GM23338 (cell line): ENCODE results near the gene ASIC5. TPM values are rescaled to one million over a fixed set of nuclear protein-coding genes. Genes with fewer than 3 reads are reported as not detected.

ENCODE experiments used
- ATAC-seq: fragments of 200-7000 bp; cut with Tn5 transposase; 3 replicates; pipeline ENCODE4 v1.9.1; 2020
- DNase-seq: peaks from one replicate; pipeline ENCODE4 v3.0.0-alpha.2; 2015; ENCODE audit warnings: low spot score
- H2AFZ ChIP-seq: fragments of 200-600 bp; sonication (generic); 2 replicates; pipeline ENCODE4 v1.8.0; 2016; ENCODE audit warnings: antibody characterized with exemption, mild to moderate bottlenecking, moderate library complexity
- H3F3A ChIP-seq: fragments of 200-600 bp; sonication (generic); replicated peaks from 2 replicates; pipeline ENCODE4 v1.8.0; 2017; ENCODE audit warnings: antibody characterized with exemption, mixed run types, low read depth
- H3K27ac ChIP-seq: fragments of 200-600 bp; sonication (generic); 2 replicates; pipeline ENCODE4 v1.6.1; 2016; ENCODE audit warnings: low read depth
- H3K27me3 ChIP-seq: fragments of 200-600 bp; sonication (generic); 2 replicates; pipeline ENCODE4 v1.8.0; 2016; ENCODE audit warnings: mild to moderate bottlenecking, mixed run types, moderate library complexity; ENCODE audit not compliant: insufficient read depth
- H3K36me3 ChIP-seq: fragments of 200-600 bp; sonication (generic); 2 replicates; pipeline ENCODE4 v1.8.0; 2016; ENCODE audit warnings: mild to moderate bottlenecking; ENCODE audit not compliant: insufficient read depth
- H3K4me1 ChIP-seq: fragments of 200-600 bp; sonication (generic); 2 replicates; pipeline ENCODE4 v1.8.0; 2016; ENCODE audit warnings: mild to moderate bottlenecking, moderate library complexity; ENCODE audit not compliant: insufficient read depth
- H3K4me2 ChIP-seq: fragments of 200-600 bp; sonication (generic); 2 replicates; pipeline ENCODE4 v1.7.1; 2017; ENCODE audit warnings: mixed run types
- H3K4me3 ChIP-seq: fragments of 200-600 bp; sonication (generic); 2 replicates; pipeline ENCODE4 v1.6.1; 2016; ENCODE audit warnings: mixed run types
- H3K79me2 ChIP-seq: fragments of 200-600 bp; sonication (generic); replicated peaks from 2 replicates; pipeline ENCODE4 v1.8.0; 2017; ENCODE audit warnings: mild to moderate bottlenecking; ENCODE audit not compliant: insufficient read depth
- H3K9me2 ChIP-seq: fragments of 200-600 bp; sonication (generic); 2 replicates; pipeline ENCODE4 v1.8.0; 2017; ENCODE audit not compliant: insufficient read depth
- H4K20me1 ChIP-seq: fragments of 200-600 bp; sonication (generic); replicated peaks from 2 replicates; pipeline ENCODE4 v1.8.0; 2017; ENCODE audit warnings: mild to moderate bottlenecking; ENCODE audit not compliant: insufficient read depth
- H3K27ac Mint-ChIP-seq: 2 replicates; pipeline ENCODE4 v1.8.0; 2020; ENCODE audit warnings: inconsistent platforms, mild to moderate bottlenecking, moderate library complexity, mixed read lengths
- H3K27me3 Mint-ChIP-seq: 3 replicates; pipeline ENCODE4 v1.8.0; 2022; ENCODE audit warnings: low read depth, mild to moderate bottlenecking, moderate library complexity, mixed read lengths, inconsistent platforms; ENCODE audit not compliant: insufficient read depth, poor library complexity
- H3K36me3 Mint-ChIP-seq: 3 replicates; pipeline ENCODE4 v1.8.0; 2021; ENCODE audit warnings: low read depth, mild to moderate bottlenecking, inconsistent platforms, moderate library complexity, mixed read lengths
- H3K4me1 Mint-ChIP-seq: 3 replicates; pipeline ENCODE4 v1.8.0; 2020; ENCODE audit warnings: mild to moderate bottlenecking, inconsistent platforms, mixed read lengths
- H3K4me3 Mint-ChIP-seq: 3 replicates; pipeline ENCODE4 v1.8.0; 2021; ENCODE audit warnings: moderate library complexity, mild to moderate bottlenecking, inconsistent platforms, mixed read lengths
- H3K9me3 Mint-ChIP-seq: 3 replicates; pipeline ENCODE4 v1.8.0; 2020; ENCODE audit warnings: moderate library complexity, mild to moderate bottlenecking, inconsistent platforms, mixed read lengths
- CREB1 ChIP-seq: fragments of 250-450 bp; sonication (Bioruptor Pico); IDR thresholded peaks from 2 replicates; pipeline ENCODE4 v1.5.0; 2020; ENCODE audit warnings: low read depth, mild to moderate bottlenecking, moderate library complexity
- CTCF ChIP-seq, 2 experiments: fragments of 200-600 bp in 1 of 2; sonication (generic) in 1 of 2; conservative IDR thresholded peaks; 2 replicates each; pipeline versions ENCODE4 v1.5.1 to v1.6.1; 2016 to 2017; ENCODE audit warnings: antibody characterized with exemption in 2 of 2, low read depth in 2 of 2, mild to moderate bottlenecking in 2 of 2, moderate library complexity in 1 of 2
- ETS1 ChIP-seq: IDR thresholded peaks from 2 replicates; pipeline ENCODE4 v1.6.1; 2016; ENCODE audit warnings: antibody characterized with exemption
- EZH2 ChIP-seq: fragments of 200-600 bp; sonication (generic); IDR thresholded peaks from one replicate; pipeline ENCODE4 v1.8.0; 2017; ENCODE audit warnings: antibody characterized with exemption, mild to moderate bottlenecking, low read depth; ENCODE audit not compliant: unreplicated experiment
- EZH2phosphoT487 ChIP-seq: fragments of 200-600 bp; sonication (generic); IDR thresholded peaks from one replicate; pipeline ENCODE4 v1.8.1; 2018; ENCODE audit warnings: antibody characterized with exemption; ENCODE audit not compliant: unreplicated experiment
- JUNB ChIP-seq: IDR thresholded peaks from one replicate; pipeline ENCODE4 v1.6.1; 2016; ENCODE audit warnings: antibody characterized with exemption; ENCODE audit not compliant: unreplicated experiment
- NANOG ChIP-seq: IDR thresholded peaks from 2 replicates; pipeline ENCODE4 v1.6.1; 2016; ENCODE audit warnings: antibody characterized with exemption, borderline replicate concordance
- POLR2AphosphoS5 ChIP-seq: IDR thresholded peaks from 2 replicates; pipeline ENCODE4 v1.6.1; 2016; ENCODE audit warnings: antibody characterized with exemption, low read depth
- REST ChIP-seq: IDR thresholded peaks from one replicate; pipeline ENCODE4 v1.6.1; 2018; ENCODE audit warnings: antibody characterized with exemption; ENCODE audit not compliant: unreplicated experiment
- STAT1 ChIP-seq: IDR thresholded peaks from one replicate; pipeline ENCODE4 v1.6.1; 2016; ENCODE audit warnings: antibody characterized with exemption; ENCODE audit not compliant: unreplicated experiment
- ZNF114 ChIP-seq: fragments of 250-450 bp; sonication (Bioruptor Pico); IDR thresholded peaks from 2 replicates; pipeline ENCODE4 v1.5.0; 2020; ENCODE audit warnings: mild to moderate bottlenecking, moderate library complexity
- ZNF331 ChIP-seq: fragments of 250-450 bp; sonication (Bioruptor Pico); IDR thresholded peaks from 2 replicates; pipeline ENCODE4 v1.5.0; 2020; ENCODE audit warnings: low read depth, mild to moderate bottlenecking, moderate library complexity
- polyA plus RNA-seq: library from polyadenylated mRNA; unstranded; fragments of >200 nt; fragmentation: Nextera tagmentation; extraction: Ambion mirVana; gene quantifications from 2 replicates; pipeline ENCODE4 v1.2.1, GENCODE V29; 2016
- total RNA-seq: library from RNA; depleted of rRNA; stranded (reverse); fragments of >200 nt; shearing (Covaris generic); gene quantifications from 2 replicates; pipeline ENCODE4 v1.2.3, GENCODE V29; 2014

ASIC5 gene
- total and polyA plus RNA-seq, 2 experiments from 2014 or later, result not detected

- TF ChIP-seq POLR2AphosphoS5 (no peak), REST (no peak)
Observed at GRCh38 chr4:155795991-155796390, 70.1 kb downstream of the ASIC5 start (continued).

- ATAC-seq (no peak), DNase-seq (no peak)
- Histone ChIP-seq H4K20me1 (no peaks in the 10 kb centered on the region), H3K36me3 (no peaks in the 10 kb centered on the region), H3K4me2 (no peak overlapping the region), H3K79me2 (no peaks in the 10 kb centered on the region), H3K9me2 (no peaks in the 10 kb centered on the region), H3K4me1 (no peaks in the 10 kb centered on the region), H2AFZ (no peak overlapping the region), H3K27me3 (no peaks in the 10 kb centered on the region), H3K27ac (no peak overlapping the region), H3F3A (no peaks in the 10 kb centered on the region), H3K4me3 (no peak overlapping the region)
- peaks cover 3% of the 10 kb centered on the region; the same call in 1 of the 3 replicates for H3K4me1 Mint-ChIP-seq
- no peak overlapping the region for H3K4me3 Mint-ChIP-seq
- H3K9me3 Mint-ChIP-seq, result no peaks in the 10 kb centered on the region
- H3K36me3 Mint-ChIP-seq, result no peaks in the 10 kb centered on the region
- H3K27me3 Mint-ChIP-seq, result no peaks in the 10 kb centered on the region
- H3K27ac Mint-ChIP-seq, result no peak overlapping the region
- TF ChIP-seq REST, result no peak
- no peak for TF ChIP-seq CREB1
- no peak for TF ChIP-seq EZH2phosphoT487
- no peak for TF ChIP-seq ZNF114 (CRISPR knock-in tag)
- no peak for TF ChIP-seq ZNF331 (CRISPR knock-in tag)
- TF ChIP-seq EZH2, result no peak
- TF ChIP-seq ETS1, result no peak
- no peak for TF ChIP-seq POLR2AphosphoS5
- TF ChIP-seq CTCF (conservative IDR thresholded peaks at IDR 0.05; ENCODE audit: low read depth in 2 of 2), result no peak
- TF ChIP-seq NANOG, result no peak
- no peak for TF ChIP-seq STAT1
- TF ChIP-seq JUNB, result no peak
Observed at GRCh38 chr4:155794589-155795236, 71.4 kb downstream of the ASIC5 start.
